Measurements from ENCODE around the gene FGD3.
"Not testable (repeated sequence)": the region's sequence is repeated elsewhere in the genome, so short reads cannot be mapped to it uniquely, and the experiment has no call there.

The FGD3 gene

GRCh38 chr9:93002700-93003099 lies 55.4 kb downstream of the FGD3 start:
- Mint-ChIP-seq H3K4me1 (peaks cover 23% of the 10 kb centered on the region), H3K36me3 (peaks cover 39% of the 10 kb centered on the region), H3K4me3 (no peak overlapping the region), H3K27me3 (no peaks in the 10 kb centered on the region), H3K9me3 (no peaks in the 10 kb centered on the region), H3K27ac (peak overlapping the region; percentile 33)
- DNase-seq (ENCODE audit: low spot score in 2 of 2) (no peak), ATAC-seq (ENCODE audit: low read depth) (no peak)

GRCh38 chr9:93003552-93004407 lies 56.5 kb downstream of the FGD3 start:
- ATAC-seq (ENCODE audit: low read depth) (peak; percentile 93), DNase-seq (ENCODE audit: low spot score in 2 of 2) (peak; percentile 63 to 65)
- no peaks in the 10 kb centered on the region for H3K9me3 Mint-ChIP-seq
- H3K4me3 Mint-ChIP-seq = no peak overlapping the region
- H3K27me3 Mint-ChIP-seq = no peaks in the 10 kb centered on the region
- no peak overlapping the region for H3K27ac Mint-ChIP-seq
- peaks cover 19% of the 10 kb centered on the region for H3K4me1 Mint-ChIP-seq
- peaks cover 39% of the 10 kb centered on the region for H3K36me3 Mint-ChIP-seq

- Mint-ChIP-seq H3K27ac (no peak overlapping the region), H3K27me3 (no peaks in the 10 kb centered on the region), H3K4me3 (no peak overlapping the region), H3K9me3 (no peaks in the 10 kb centered on the region), H3K36me3 (peaks cover 42% of the 10 kb centered on the region), H3K4me1 (peaks cover 19% of the 10 kb centered on the region)
- DNase-seq (ENCODE audit: low spot score in 2 of 2) = no peak
- ATAC-seq (ENCODE audit: low read depth) = no peak
These were observed 57.2 kb downstream of the FGD3 start for GRCh38 chr9:93004561-93004960.

- peaks cover 38% of the 10 kb centered on the region for H3K36me3 Mint-ChIP-seq
- DNase-seq (ENCODE audit: low spot score in 2 of 2) (no peak), ATAC-seq (ENCODE audit: low read depth) (no peak)
- H3K4me3 Mint-ChIP-seq = no peak overlapping the region
- no peak overlapping the region for H3K27ac Mint-ChIP-seq
- peaks cover 20% of the 10 kb centered on the region for H3K4me1 Mint-ChIP-seq
- no peaks in the 10 kb centered on the region for H3K9me3 Mint-ChIP-seq
- H3K27me3 Mint-ChIP-seq = no peaks in the 10 kb centered on the region
These were observed 58.6 kb downstream of the FGD3 start for GRCh38 chr9:93005876-93006275.

- ATAC-seq (ENCODE audit: low read depth) (no peak), DNase-seq (ENCODE audit: low spot score in 2 of 2) (no peak)
- Mint-ChIP-seq H3K4me1 (peaks cover 10% of the 10 kb centered on the region), H3K4me3 (no peak overlapping the region), H3K27ac (no peak overlapping the region), H3K36me3 (peaks cover 31% of the 10 kb centered on the region), H3K9me3 (no peaks in the 10 kb centered on the region), H3K27me3 (no peaks in the 10 kb centered on the region)
These were observed 60.3 kb downstream of the FGD3 start for GRCh38 chr9:93007529-93008058.

- no peak overlapping the region for H3K4me3 Mint-ChIP-seq
- no peak for DNase-seq (ENCODE audit: low spot score in 2 of 2)
- peaks cover 35% of the 10 kb centered on the region for H3K36me3 Mint-ChIP-seq
- no peak overlapping the region for H3K27ac Mint-ChIP-seq
- ATAC-seq (ENCODE audit: low read depth) = no peak
- no peaks in the 10 kb centered on the region for H3K27me3 Mint-ChIP-seq
- H3K9me3 Mint-ChIP-seq = no peaks in the 10 kb centered on the region
- H3K4me1 Mint-ChIP-seq = peaks cover 12% of the 10 kb centered on the region
These were observed 61.1 kb downstream of the FGD3 start for GRCh38 chr9:93008457-93008856.

- no peak for ATAC-seq (ENCODE audit: low read depth)
- Mint-ChIP-seq H3K27me3 (no peaks in the 10 kb centered on the region), H3K36me3 (peaks cover 43% of the 10 kb centered on the region), H3K4me1 (peaks cover 8% of the 10 kb centered on the region), H3K27ac (peak overlapping the region; percentile 60), H3K4me3 (no peak overlapping the region), H3K9me3 (no peaks in the 10 kb centered on the region)
- no peak for DNase-seq (ENCODE audit: low spot score in 2 of 2)
These were observed 62.2 kb downstream of the FGD3 start for GRCh38 chr9:93009337-93010015.

GRCh38 chr9:93010056-93010455 lies 62.7 kb downstream of the FGD3 start:
- Mint-ChIP-seq H3K36me3 (peaks cover 43% of the 10 kb centered on the region), H3K9me3 (no peaks in the 10 kb centered on the region), H3K27me3 (no peaks in the 10 kb centered on the region), H3K4me3 (no peak overlapping the region), H3K27ac (no peak overlapping the region), H3K4me1 (peaks cover 8% of the 10 kb centered on the region)
- DNase-seq (ENCODE audit: low spot score in 2 of 2) (no peak), ATAC-seq (ENCODE audit: low read depth) (no peak)

- H3K4me1 Mint-ChIP-seq = peaks cover 8% of the 10 kb centered on the region
- no peaks in the 10 kb centered on the region for H3K27me3 Mint-ChIP-seq
- ATAC-seq (ENCODE audit: low read depth) (no peak), DNase-seq (ENCODE audit: low spot score in 2 of 2) (no peak)
- H3K9me3 Mint-ChIP-seq = no peaks in the 10 kb centered on the region
- H3K36me3 Mint-ChIP-seq = peaks cover 43% of the 10 kb centered on the region
- H3K27ac Mint-ChIP-seq = no peak overlapping the region
- no peak overlapping the region for H3K4me3 Mint-ChIP-seq
These were observed 63.4 kb downstream of the FGD3 start for GRCh38 chr9:93010704-93011103.

GRCh38 chr9:93011114-93011513 lies 63.8 kb downstream of the FGD3 start:
- no peaks in the 10 kb centered on the region for H3K27me3 Mint-ChIP-seq
- no peak overlapping the region for H3K4me3 Mint-ChIP-seq
- ATAC-seq (ENCODE audit: low read depth) (no peak), DNase-seq (ENCODE audit: low spot score in 2 of 2) (no peak)
- H3K36me3 Mint-ChIP-seq = peaks cover 42% of the 10 kb centered on the region
- no peaks in the 10 kb centered on the region for H3K9me3 Mint-ChIP-seq
- H3K4me1 Mint-ChIP-seq = peaks cover 8% of the 10 kb centered on the region
- H3K27ac Mint-ChIP-seq = peak overlapping the region; percentile 50

- no peak overlapping the region for H3K4me3 Mint-ChIP-seq
- H3K9me3 Mint-ChIP-seq = no peaks in the 10 kb centered on the region
- ATAC-seq (ENCODE audit: low read depth) = no peak
- peaks cover 8% of the 10 kb centered on the region for H3K4me1 Mint-ChIP-seq
- no peak overlapping the region for H3K27ac Mint-ChIP-seq
- DNase-seq (ENCODE audit: low spot score in 2 of 2) = no peak
- H3K27me3 Mint-ChIP-seq = no peaks in the 10 kb centered on the region
- H3K36me3 Mint-ChIP-seq = peaks cover 42% of the 10 kb centered on the region
These were observed 65.9 kb downstream of the FGD3 start for GRCh38 chr9:93012963-93013855.

GRCh38 chr9:93013856-93014582 lies 66.7 kb downstream of the FGD3 start:
- Mint-ChIP-seq H3K27me3 (no peaks in the 10 kb centered on the region), H3K36me3 (peaks cover 41% of the 10 kb centered on the region), H3K9me3 (no peaks in the 10 kb centered on the region), H3K4me3 (no peak overlapping the region), H3K4me1 (peaks cover 8% of the 10 kb centered on the region), H3K27ac (no peak overlapping the region)
- ATAC-seq (ENCODE audit: low read depth) = no peak
- no peak for DNase-seq (ENCODE audit: low spot score in 2 of 2)

GRCh38 chr9:93015190-93015589 lies 67.9 kb downstream of the FGD3 start:
- H3K36me3 Mint-ChIP-seq = peaks cover 42% of the 10 kb centered on the region
- not testable (repeated sequence) for H3K4me1 Mint-ChIP-seq; H3K4me3 Mint-ChIP-seq; DNase-seq (ENCODE audit: low spot score in 2 of 2); H3K27ac Mint-ChIP-seq; H3K27me3 Mint-ChIP-seq; ATAC-seq (ENCODE audit: low read depth); H3K9me3 Mint-ChIP-seq

All from memory B cell (primary cell).